ENCODE data around the gene MARK2. TPM values are rescaled to one million over a fixed set of nuclear protein-coding genes. Genes with fewer than 3 reads are reported as not detected.
A peak's percentile ranks its signal among the peaks of the same experiment; 100 is the strongest.

MARK2 gene
- total RNA-seq, 1 experiment from 2014 or later, result 14.8 TPM

- DNase-seq (ENCODE audit: low spot score), result no peak
Measured at GRCh38 chr11:63829823-63830489, 9.0 kb upstream of the MARK2 start.

- no peak for DNase-seq (ENCODE audit: low spot score)
Measured at GRCh38 chr11:63831326-63831725, 7.6 kb upstream of the MARK2 start.

GRCh38 chr11:63832336-63832735 lies 6.6 kb upstream of the MARK2 start:
- DNase-seq (ENCODE audit: low spot score), result no peak

- DNase-seq (ENCODE audit: low spot score), result no peak
Measured at GRCh38 chr11:63833048-63833447, 5.9 kb upstream of the MARK2 start.

- no peak for DNase-seq (ENCODE audit: low spot score)
Measured at GRCh38 chr11:63834535-63835157, 4.3 kb upstream of the MARK2 start.

GRCh38 chr11:63835158-63835545 lies 3.8 kb upstream of the MARK2 start:
- no peak for DNase-seq (ENCODE audit: low spot score)

GRCh38 chr11:63837027-63837688 lies 1.8 kb upstream of the MARK2 start:
- DNase-seq (ENCODE audit: low spot score), result peak; percentile 64

GRCh38 chr11:63837739-63838138 lies 1.2 kb upstream of the MARK2 start:
- no peak for DNase-seq (ENCODE audit: low spot score)

- DNase-seq (ENCODE audit: low spot score), result no peak
Measured at GRCh38 chr11:63838150-63838677, 696 bp upstream of the MARK2 start.

GRCh38 chr11:63839508-63840355 lies 822 bp downstream of the MARK2 start:
- DNase-seq (ENCODE audit: low spot score), result no peak

- DNase-seq (ENCODE audit: low spot score), result no peak
Measured at GRCh38 chr11:63840356-63841060, 1.6 kb downstream of the MARK2 start.

GRCh38 chr11:63841554-63841953 lies 2.6 kb downstream of the MARK2 start:
- peak; percentile 19 for DNase-seq (ENCODE audit: low spot score)

- DNase-seq (ENCODE audit: low spot score), result no peak
Measured at GRCh38 chr11:63843041-63843440, 4.1 kb downstream of the MARK2 start.

- DNase-seq (ENCODE audit: low spot score), result no peak
Measured at GRCh38 chr11:63844836-63845235, 5.9 kb downstream of the MARK2 start.

GRCh38 chr11:63845303-63845702 lies 6.4 kb downstream of the MARK2 start:
- peak; percentile 42 for DNase-seq (ENCODE audit: low spot score)

- DNase-seq (ENCODE audit: low spot score), result no peak
Measured at GRCh38 chr11:63845911-63846310, 7.0 kb downstream of the MARK2 start.

- DNase-seq (ENCODE audit: low spot score), result no peak
Measured at GRCh38 chr11:63846897-63847296, 8.0 kb downstream of the MARK2 start.

- DNase-seq (ENCODE audit: low spot score), result no peak
Measured at GRCh38 chr11:63847363-63847762, 8.5 kb downstream of the MARK2 start.

GRCh38 chr11:63849691-63850090 lies 10.8 kb downstream of the MARK2 start:
- no peak for DNase-seq (ENCODE audit: low spot score)

- no peak for DNase-seq (ENCODE audit: low spot score)
Measured at GRCh38 chr11:63850920-63851319, 12.0 kb downstream of the MARK2 start.

- no peak for DNase-seq (ENCODE audit: low spot score)
Measured at GRCh38 chr11:63851364-63851763, 12.5 kb downstream of the MARK2 start.
